Measurements from ENCODE around the gene MS4A5. TPM values are rescaled to one million over a fixed set of nuclear protein-coding genes. Genes with fewer than 3 reads are reported as not detected.
"Not testable (repeated sequence)": the region's sequence is repeated elsewhere in the genome, so short reads cannot be mapped to it uniquely, and the experiment has no call there.

The MS4A5 gene
- total RNA-seq, 1 experiment from 2014 or later = not detected

- ATAC-seq (no peak), DNase-seq (ENCODE audit: low spot score) (no peak)
- no peaks in the 10 kb centered on the region for H3K4me1 Mint-ChIP-seq
- H3K27me3 Mint-ChIP-seq (ENCODE audit: low read depth) = peaks cover 20% of the 10 kb centered on the region
- H3K4me3 Mint-ChIP-seq = no peak overlapping the region
- H3K9me3 Mint-ChIP-seq = peaks cover 23% of the 10 kb centered on the region
- TF ChIP-seq MYBL2 (CRISPR knock-in tag; IDR thresholded peaks at IDR 0.05) (no peak), HMGA2 (CRISPR knock-in tag; IDR thresholded peaks at IDR 0.05) (no peak), SOX15 (CRISPR knock-in tag; IDR thresholded peaks at IDR 0.05) (no peak)
- TF ChIP-seq, protein P1, sequence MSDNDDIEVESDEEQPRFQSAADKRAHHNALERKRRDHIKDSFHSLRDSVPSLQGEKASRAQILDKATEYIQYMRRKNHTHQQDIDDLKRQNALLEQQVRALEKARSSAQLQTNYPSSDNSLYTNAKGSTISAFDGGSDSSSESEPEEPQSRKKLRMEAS (CRISPR knock-in tag; IDR thresholded peaks at IDR 0.05) = no peak
- peaks cover 11% of the 10 kb centered on the region for H3K36me3 Mint-ChIP-seq
- CTCF ChIA-PET = no interaction called here
- POLR2A ChIA-PET = no interaction called here
- H3K27ac Mint-ChIP-seq = no peak overlapping the region
Measured at GRCh38 chr11:60447070-60447469, 17.7 kb downstream of the MS4A5 start.

DNA sequence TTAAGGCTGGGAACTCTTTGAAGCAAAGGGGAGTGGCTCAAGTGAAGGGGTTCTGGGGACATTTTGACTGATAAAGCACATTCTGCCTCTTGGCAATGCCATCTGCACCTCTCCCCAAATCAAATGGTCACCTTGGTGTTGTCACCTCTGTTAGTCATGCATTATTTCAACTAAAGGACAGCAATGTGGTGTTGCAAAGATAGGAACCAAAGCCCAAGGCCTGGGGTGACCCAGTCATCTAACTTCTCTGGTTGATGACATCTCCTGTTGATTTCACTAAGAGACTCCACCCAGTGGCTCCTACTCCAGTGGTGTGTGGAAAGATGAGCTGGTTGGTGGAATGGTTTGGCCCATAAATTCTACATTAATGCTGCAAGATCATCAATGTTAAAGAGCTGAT, 18.5 kb downstream of the MS4A5 start:
- TF ChIP-seq ZNF425 (CRISPR knock-in tag; conservative IDR thresholded peaks at IDR 0.05) = no peak
- TF ChIP-seq, protein P2, sequence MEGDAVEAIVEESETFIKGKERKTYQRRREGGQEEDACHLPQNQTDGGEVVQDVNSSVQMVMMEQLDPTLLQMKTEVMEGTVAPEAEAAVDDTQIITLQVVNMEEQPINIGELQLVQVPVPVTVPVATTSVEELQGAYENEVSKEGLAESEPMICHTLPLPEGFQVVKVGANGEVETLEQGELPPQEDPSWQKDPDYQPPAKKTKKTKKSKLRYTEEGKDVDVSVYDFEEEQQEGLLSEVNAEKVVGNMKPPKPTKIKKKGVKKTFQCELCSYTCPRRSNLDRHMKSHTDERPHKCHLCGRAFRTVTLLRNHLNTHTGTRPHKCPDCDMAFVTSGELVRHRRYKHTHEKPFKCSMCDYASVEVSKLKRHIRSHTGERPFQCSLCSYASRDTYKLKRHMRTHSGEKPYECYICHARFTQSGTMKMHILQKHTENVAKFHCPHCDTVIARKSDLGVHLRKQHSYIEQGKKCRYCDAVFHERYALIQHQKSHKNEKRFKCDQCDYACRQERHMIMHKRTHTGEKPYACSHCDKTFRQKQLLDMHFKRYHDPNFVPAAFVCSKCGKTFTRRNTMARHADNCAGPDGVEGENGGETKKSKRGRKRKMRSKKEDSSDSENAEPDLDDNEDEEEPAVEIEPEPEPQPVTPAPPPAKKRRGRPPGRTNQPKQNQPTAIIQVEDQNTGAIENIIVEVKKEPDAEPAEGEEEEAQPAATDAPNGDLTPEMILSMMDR (IDR thresholded peaks at IDR 0.05) = no peak
- TF ChIP-seq, protein P3, sequence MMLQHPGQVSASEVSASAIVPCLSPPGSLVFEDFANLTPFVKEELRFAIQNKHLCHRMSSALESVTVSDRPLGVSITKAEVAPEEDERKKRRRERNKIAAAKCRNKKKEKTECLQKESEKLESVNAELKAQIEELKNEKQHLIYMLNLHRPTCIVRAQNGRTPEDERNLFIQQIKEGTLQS (CRISPR knock-in tag; conservative IDR thresholded peaks at IDR 0.05) = no peak
- no peak for TF ChIP-seq SOX15 (CRISPR knock-in tag; IDR thresholded peaks at IDR 0.05)
- TF ChIP-seq ZNF281 (CRISPR knock-in tag; IDR thresholded peaks at IDR 0.05) = no peak
- TF ChIP-seq NFYB (CRISPR knock-in tag; conservative IDR thresholded peaks at IDR 0.05; ENCODE audit: low read depth) = no peak
- DNase-seq (ENCODE audit: low spot score) = no peak
- no peaks in the 10 kb centered on the region for H3K4me1 Mint-ChIP-seq
- H3K36me3 Mint-ChIP-seq = peaks cover 11% of the 10 kb centered on the region
- ChIA-PET CTCF (no interaction called here), POLR2A (no interaction called here)
- H3K9me3 Mint-ChIP-seq = peaks cover 23% of the 10 kb centered on the region
- no peak overlapping the region for H3K27ac Mint-ChIP-seq
- ATAC-seq = no peak
- no peak overlapping the region for H3K4me3 Mint-ChIP-seq
- H3K27me3 Mint-ChIP-seq (ENCODE audit: low read depth) = peaks cover 20% of the 10 kb centered on the region

GRCh38 chr11:60451185-60451584, 21.8 kb downstream of the MS4A5 start:
- H3K27ac Mint-ChIP-seq; CTCF ChIA-PET; ATAC-seq; DNase-seq (ENCODE audit: low spot score); POLR2A ChIA-PET; H3K4me3 Mint-ChIP-seq; H3K4me1 Mint-ChIP-seq: not testable (repeated sequence)
- Mint-ChIP-seq H3K9me3 (peaks cover 23% of the 10 kb centered on the region), H3K27me3 (ENCODE audit: low read depth) (peaks cover 16% of the 10 kb centered on the region), H3K36me3 (peaks cover 11% of the 10 kb centered on the region)

DNA sequence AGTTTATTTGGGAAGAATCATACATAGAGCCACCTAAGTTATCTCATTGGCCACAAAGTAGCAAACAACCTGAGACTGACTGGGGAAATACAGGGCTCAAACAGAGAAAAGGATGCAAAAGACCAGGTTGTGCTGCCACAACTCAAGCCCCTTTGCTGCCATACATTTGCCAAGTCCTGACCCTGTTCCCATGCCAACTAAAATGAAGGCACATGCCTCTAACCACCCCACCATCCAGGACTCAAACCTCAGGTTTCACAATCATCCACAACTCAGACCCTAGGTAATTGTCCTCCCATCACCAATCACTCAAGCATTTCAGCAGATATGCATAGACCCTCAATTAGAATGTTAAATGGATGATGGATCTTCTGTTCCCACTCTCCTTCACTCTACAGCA, 24.8 kb downstream of the MS4A5 start:
- ChIA-PET POLR2A (no interaction called here), CTCF (no interaction called here)
- no peak for ATAC-seq
- Mint-ChIP-seq H3K4me1 (peaks cover 2% of the 10 kb centered on the region; the same call in 1 of the 2 replicates), H3K27me3 (ENCODE audit: low read depth) (peaks cover 5% of the 10 kb centered on the region), H3K4me3 (no peak overlapping the region), H3K36me3 (peaks cover 11% of the 10 kb centered on the region), H3K9me3 (peaks cover 12% of the 10 kb centered on the region), H3K27ac (no peak overlapping the region)
- no peak for DNase-seq (ENCODE audit: low spot score)
- TF ChIP-seq MXD4 (CRISPR knock-in tag; IDR thresholded peaks at IDR 0.05; ENCODE audit: borderline replicate concordance) = no peak
- no peak for TF ChIP-seq ZNF671 (CRISPR knock-in tag; IDR thresholded peaks at IDR 0.05)
- TF ChIP-seq ZNF121 (CRISPR knock-in tag; IDR thresholded peaks at IDR 0.05) = no peak
- TF ChIP-seq, protein P4, sequence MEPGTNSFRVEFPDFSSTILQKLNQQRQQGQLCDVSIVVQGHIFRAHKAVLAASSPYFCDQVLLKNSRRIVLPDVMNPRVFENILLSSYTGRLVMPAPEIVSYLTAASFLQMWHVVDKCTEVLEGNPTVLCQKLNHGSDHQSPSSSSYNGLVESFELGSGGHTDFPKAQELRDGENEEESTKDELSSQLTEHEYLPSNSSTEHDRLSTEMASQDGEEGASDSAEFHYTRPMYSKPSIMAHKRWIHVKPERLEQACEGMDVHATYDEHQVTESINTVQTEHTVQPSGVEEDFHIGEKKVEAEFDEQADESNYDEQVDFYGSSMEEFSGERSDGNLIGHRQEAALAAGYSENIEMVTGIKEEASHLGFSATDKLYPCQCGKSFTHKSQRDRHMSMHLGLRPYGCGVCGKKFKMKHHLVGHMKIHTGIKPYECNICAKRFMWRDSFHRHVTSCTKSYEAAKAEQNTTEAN (CRISPR knock-in tag; IDR thresholded peaks at IDR 0.05) = no peak
- TF ChIP-seq, protein P5, sequence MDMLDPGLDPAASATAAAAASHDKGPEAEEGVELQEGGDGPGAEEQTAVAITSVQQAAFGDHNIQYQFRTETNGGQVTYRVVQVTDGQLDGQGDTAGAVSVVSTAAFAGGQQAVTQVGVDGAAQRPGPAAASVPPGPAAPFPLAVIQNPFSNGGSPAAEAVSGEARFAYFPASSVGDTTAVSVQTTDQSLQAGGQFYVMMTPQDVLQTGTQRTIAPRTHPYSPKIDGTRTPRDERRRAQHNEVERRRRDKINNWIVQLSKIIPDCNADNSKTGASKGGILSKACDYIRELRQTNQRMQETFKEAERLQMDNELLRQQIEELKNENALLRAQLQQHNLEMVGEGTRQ (CRISPR knock-in tag; IDR thresholded peaks at IDR 0.05) = no peak
- TF ChIP-seq ESRRA (CRISPR knock-in tag; IDR thresholded peaks at IDR 0.05; ENCODE audit: borderline replicate concordance) = no peak
- no peak for TF ChIP-seq GTF2I (CRISPR knock-in tag; conservative IDR thresholded peaks at IDR 0.05)
- no peak for TF ChIP-seq GABPB1 (CRISPR knock-in tag; IDR thresholded peaks at IDR 0.05)

All from WTC11 (cell line).